ENCODE results near the gene BLCAP. TPM values are rescaled to one million over a fixed set of nuclear protein-coding genes. Genes with fewer than 3 reads are reported as not detected.
"Not testable (repeated sequence)": the region's sequence is repeated elsewhere in the genome, so short reads cannot be mapped to it uniquely, and the experiment has no call there.

BLCAP gene
- total RNA-seq, 2 donors from 2014 or later, result 39.3 to 39.8 TPM

- no peak for ATAC-seq
- Mint-ChIP-seq H3K27me3 (peaks cover 5 to 10% of the 10 kb centered on the region in 2 donors), H3K9me3 (no peaks in the 10 kb centered on the region), H3K4me3 (no peak overlapping the region), H3K36me3 (no peaks in the 10 kb centered on the region), H3K4me1 (ENCODE audit: low read depth in 2 of 2) (no peaks in the 10 kb centered on the region), H3K27ac (no peak overlapping the region)
- no peak for DNase-seq (ENCODE audit: low spot score)
Measured at GRCh38 chr20:37545516-37545915, 17.8 kb upstream of the BLCAP start.

- no peak overlapping the region for H3K4me3 Mint-ChIP-seq
- ATAC-seq (peak in 1 of 2 donors; percentile 43), DNase-seq (ENCODE audit: low spot score) (no peak)
- H3K4me1 Mint-ChIP-seq (ENCODE audit: low read depth in 2 of 2), result no peaks in the 10 kb centered on the region
- no peaks in the 10 kb centered on the region for H3K36me3 Mint-ChIP-seq
- H3K27me3 Mint-ChIP-seq, result peaks cover 7 to 16% of the 10 kb centered on the region in 2 donors
- no peaks in the 10 kb centered on the region for H3K9me3 Mint-ChIP-seq
- H3K27ac Mint-ChIP-seq, result no peak overlapping the region
Measured at GRCh38 chr20:37544386-37544785, 16.7 kb upstream of the BLCAP start.

GRCh38 chr20:37543828-37544227 lies 16.2 kb upstream of the BLCAP start:
- Mint-ChIP-seq H3K4me1 (ENCODE audit: low read depth in 2 of 2) (no peaks in the 10 kb centered on the region), H3K4me3 (no peak overlapping the region)
- no peak for DNase-seq (ENCODE audit: low spot score)

GRCh38 chr20:37542281-37542680 lies 14.6 kb upstream of the BLCAP start:
- no peak overlapping the region for H3K4me3 Mint-ChIP-seq
- H3K4me1 Mint-ChIP-seq (ENCODE audit: low read depth in 2 of 2), result no peaks in the 10 kb centered on the region
- H3K36me3 Mint-ChIP-seq, result no peaks in the 10 kb centered on the region
- ATAC-seq (no peak), DNase-seq (ENCODE audit: low spot score) (no peak)
- H3K27ac Mint-ChIP-seq, result no peak overlapping the region
- H3K27me3 Mint-ChIP-seq, result peaks cover 13 to 28% of the 10 kb centered on the region in 2 donors
- no peaks in the 10 kb centered on the region for H3K9me3 Mint-ChIP-seq

More at GRCh38 chr20:37543828-37544227, 16.2 kb upstream of the BLCAP start:
- Mint-ChIP-seq H3K9me3 (no peaks in the 10 kb centered on the region), H3K27ac (no peak overlapping the region), H3K36me3 (no peaks in the 10 kb centered on the region), H3K27me3 (peaks cover 7 to 22% of the 10 kb centered on the region in 2 donors)
- ATAC-seq, result no peak

- ATAC-seq (no peak), DNase-seq (ENCODE audit: low spot score) (no peak)
- H3K9me3 Mint-ChIP-seq, result no peaks in the 10 kb centered on the region
- H3K36me3 Mint-ChIP-seq, result no peaks in the 10 kb centered on the region
- no peak overlapping the region for H3K27ac Mint-ChIP-seq
- H3K4me1 Mint-ChIP-seq (ENCODE audit: low read depth in 2 of 2), result no peaks in the 10 kb centered on the region
- peaks cover 18 to 28% of the 10 kb centered on the region in 2 donors for H3K27me3 Mint-ChIP-seq
- H3K4me3 Mint-ChIP-seq, result no peak overlapping the region
Measured at GRCh38 chr20:37541326-37541725, 13.7 kb upstream of the BLCAP start.

- H3K9me3 Mint-ChIP-seq; DNase-seq (ENCODE audit: low spot score); H3K27ac Mint-ChIP-seq; H3K4me1 Mint-ChIP-seq (ENCODE audit: low read depth in 2 of 2); H3K4me3 Mint-ChIP-seq; H3K36me3 Mint-ChIP-seq; ATAC-seq: not testable (repeated sequence)
- H3K27me3 Mint-ChIP-seq, result peaks cover 18 to 23% of the 10 kb centered on the region in 2 donors
Measured at GRCh38 chr20:37540838-37541237, 13.2 kb upstream of the BLCAP start.

- Mint-ChIP-seq H3K4me1 (ENCODE audit: low read depth in 2 of 2) (no peaks in the 10 kb centered on the region), H3K27ac (no peak overlapping the region), H3K9me3 (no peaks in the 10 kb centered on the region), H3K4me3 (no peak overlapping the region), H3K27me3 (peaks cover 17 to 18% of the 10 kb centered on the region in 2 donors), H3K36me3 (no peaks in the 10 kb centered on the region)
- ATAC-seq (no peak), DNase-seq (ENCODE audit: low spot score) (no peak)
Measured at GRCh38 chr20:37540001-37540400, 12.3 kb upstream of the BLCAP start.

- no peak overlapping the region for H3K27ac Mint-ChIP-seq
- peaks cover 4 to 5% of the 10 kb centered on the region in 2 donors for H3K4me1 Mint-ChIP-seq (ENCODE audit: low read depth in 2 of 2)
- DNase-seq (ENCODE audit: low spot score) (no peak), ATAC-seq (no peak)
- H3K9me3 Mint-ChIP-seq, result no peaks in the 10 kb centered on the region
- peaks cover 17 to 18% of the 10 kb centered on the region in 2 donors for H3K27me3 Mint-ChIP-seq
- H3K4me3 Mint-ChIP-seq, result no peak overlapping the region
- no peaks in the 10 kb centered on the region for H3K36me3 Mint-ChIP-seq
Measured at GRCh38 chr20:37539424-37539823, 11.7 kb upstream of the BLCAP start.

GRCh38 chr20:37538003-37538402 lies 10.3 kb upstream of the BLCAP start:
- Mint-ChIP-seq H3K27ac (no peak overlapping the region), H3K4me1 (ENCODE audit: low read depth in 2 of 2) (peaks cover 4 to 6% of the 10 kb centered on the region in 2 donors), H3K27me3 (peaks cover 17 to 18% of the 10 kb centered on the region in 2 donors), H3K36me3 (no peaks in the 10 kb centered on the region), H3K9me3 (no peaks in the 10 kb centered on the region), H3K4me3 (no peak overlapping the region)
- no peak for ATAC-seq
- no peak for DNase-seq (ENCODE audit: low spot score)

- Mint-ChIP-seq H3K27me3 (peaks cover 17 to 18% of the 10 kb centered on the region in 2 donors), H3K27ac (no peak overlapping the region), H3K4me1 (ENCODE audit: low read depth in 2 of 2) (peaks cover 4 to 6% of the 10 kb centered on the region in 2 donors), H3K9me3 (no peaks in the 10 kb centered on the region), H3K4me3 (no peak overlapping the region), H3K36me3 (no peaks in the 10 kb centered on the region)
- no peak for ATAC-seq
- DNase-seq (ENCODE audit: low spot score), result no peak
Measured at GRCh38 chr20:37537505-37537904, 9.8 kb upstream of the BLCAP start.

GRCh38 chr20:37535443-37536132 lies 7.9 kb upstream of the BLCAP start:
- no peak overlapping the region for H3K4me3 Mint-ChIP-seq
- no peaks in the 10 kb centered on the region for H3K36me3 Mint-ChIP-seq
- DNase-seq (ENCODE audit: low spot score) (no peak), ATAC-seq (no peak)
- peaks cover 4 to 6% of the 10 kb centered on the region in 2 donors for H3K4me1 Mint-ChIP-seq (ENCODE audit: low read depth in 2 of 2)
- H3K27me3 Mint-ChIP-seq, result peaks cover 15 to 17% of the 10 kb centered on the region in 2 donors
- no peak overlapping the region for H3K27ac Mint-ChIP-seq
- no peaks in the 10 kb centered on the region for H3K9me3 Mint-ChIP-seq

- ATAC-seq, result peak; percentile 84 to 90
- Mint-ChIP-seq H3K36me3 (no peaks in the 10 kb centered on the region), H3K27me3 (peaks cover 12 to 13% of the 10 kb centered on the region in 2 donors), H3K9me3 (no peaks in the 10 kb centered on the region), H3K4me3 (no peak overlapping the region), H3K4me1 (ENCODE audit: low read depth in 2 of 2) (peaks cover 4 to 6% of the 10 kb centered on the region in 2 donors), H3K27ac (peak overlapping the region in 1 of 2 donors; percentile 31)
- no peak for DNase-seq (ENCODE audit: low spot score)
Measured at GRCh38 chr20:37534401-37535157, 6.9 kb upstream of the BLCAP start.

GRCh38 chr20:37533154-37533715 lies 5.6 kb upstream of the BLCAP start:
- no peak overlapping the region for H3K27ac Mint-ChIP-seq
- DNase-seq (ENCODE audit: low spot score) (no peak), ATAC-seq (no peak)
- no peak overlapping the region for H3K4me3 Mint-ChIP-seq
- peaks cover 0 to 11% of the 10 kb centered on the region in 2 donors for H3K27me3 Mint-ChIP-seq
- H3K9me3 Mint-ChIP-seq, result no peaks in the 10 kb centered on the region
- H3K4me1 Mint-ChIP-seq (ENCODE audit: low read depth in 2 of 2), result peaks cover 12 to 17% of the 10 kb centered on the region in 2 donors
- no peaks in the 10 kb centered on the region for H3K36me3 Mint-ChIP-seq

- Mint-ChIP-seq H3K27me3 (peaks cover 0 to 6% of the 10 kb centered on the region in 2 donors), H3K9me3 (no peaks in the 10 kb centered on the region), H3K27ac (no peak overlapping the region), H3K36me3 (no peaks in the 10 kb centered on the region), H3K4me1 (ENCODE audit: low read depth in 2 of 2) (peaks cover 19 to 24% of the 10 kb centered on the region in 2 donors), H3K4me3 (no peak overlapping the region)
- DNase-seq (ENCODE audit: low spot score) (no peak), ATAC-seq (no peak)
Measured at GRCh38 chr20:37531856-37532255, 4.2 kb upstream of the BLCAP start.

All from natural killer cell treated with Interleukin-12 subunit alpha and Interleukin-12 subunit beta and Interleukin-15 and Interleukin-18, amount 100 ng/mL, for 72 hours (primary cell).